GM12878 (cell line): ENCODE results near the gene MSL1.
"Not testable (repeated sequence)": the region's sequence is repeated elsewhere in the genome, so short reads cannot be mapped to it uniquely, and the experiment has no call there.

ENCODE experiments used
- NFYA ChIP-seq: IDR thresholded peaks from 2 replicates; pipeline ENCODE4 v1.6.1; 2011; ENCODE audit warnings: low read depth, mild to moderate bottlenecking, low read length, improper control_type of control experiment, borderline replicate concordance
- SPI1 ChIP-seq: IDR thresholded peaks from 2 replicates; pipeline ENCODE4 v1.6.1; 2011; ENCODE audit warnings: low read depth, mild to moderate bottlenecking, low read length, moderate library complexity, borderline replicate concordance; ENCODE audit not compliant: insufficient read depth
- TF ChIP-seq, protein P1 (sequence below): IDR thresholded peaks from 2 replicates; pipeline ENCODE4 v1.6.1; 2011; ENCODE audit warnings: low read depth, mild to moderate bottlenecking, low read length, moderate library complexity, borderline replicate concordance; ENCODE audit errors: extremely low read depth
- TF ChIP-seq, protein P2 (sequence below), 3 experiments: IDR thresholded peaks in 2 of 3; conservative IDR thresholded peaks in 1 of 3; 2 replicates each; pipeline ENCODE4 v1.5.1; 2011; ENCODE audit warnings: low read depth in 3 of 3, low read length in 3 of 3, mild to moderate bottlenecking in 3 of 3, control low read depth in 2 of 3, moderate library complexity in 2 of 3, inconsistent platforms in 1 of 3, mixed read lengths in 1 of 3; ENCODE audit not compliant: control insufficient read depth in 2 of 3, insufficient read depth in 1 of 3; ENCODE audit errors: extremely low read depth in 1 of 3
- TF ChIP-seq, protein P3 (sequence below): IDR thresholded peaks from 2 replicates; pipeline ENCODE4 v1.6.1; 2012; ENCODE audit warnings: mild to moderate bottlenecking, low read depth, low read length
- TF ChIP-seq, protein P4 (sequence below): IDR thresholded peaks from 2 replicates; pipeline ENCODE4 v1.6.1; 2012; ENCODE audit warnings: low read depth, low read length, improper control_type of control experiment

DNA sequence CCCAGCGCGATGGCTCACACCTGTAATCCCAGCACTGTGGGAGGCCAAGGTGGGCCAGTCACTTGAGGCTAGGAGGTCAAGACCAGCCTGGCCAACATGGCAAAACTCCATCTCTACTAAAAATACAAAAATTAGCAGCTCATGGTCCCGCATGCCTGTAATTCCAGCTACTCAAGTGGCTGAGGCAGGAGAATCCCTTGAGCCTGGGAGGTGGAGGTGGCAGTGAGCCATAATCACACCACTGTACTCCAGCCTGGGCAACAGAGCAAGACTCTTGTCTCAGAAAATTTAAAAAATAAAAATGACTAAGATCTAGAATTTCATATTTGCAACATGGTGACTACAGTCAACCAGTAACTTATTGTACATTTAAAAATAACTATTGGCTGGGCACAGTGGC lies 21.4 kb downstream of the MSL1 start:
- TF ChIP-seq, protein P1, sequence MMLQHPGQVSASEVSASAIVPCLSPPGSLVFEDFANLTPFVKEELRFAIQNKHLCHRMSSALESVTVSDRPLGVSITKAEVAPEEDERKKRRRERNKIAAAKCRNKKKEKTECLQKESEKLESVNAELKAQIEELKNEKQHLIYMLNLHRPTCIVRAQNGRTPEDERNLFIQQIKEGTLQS = not testable (repeated sequence)
- TF ChIP-seq, protein P2, sequence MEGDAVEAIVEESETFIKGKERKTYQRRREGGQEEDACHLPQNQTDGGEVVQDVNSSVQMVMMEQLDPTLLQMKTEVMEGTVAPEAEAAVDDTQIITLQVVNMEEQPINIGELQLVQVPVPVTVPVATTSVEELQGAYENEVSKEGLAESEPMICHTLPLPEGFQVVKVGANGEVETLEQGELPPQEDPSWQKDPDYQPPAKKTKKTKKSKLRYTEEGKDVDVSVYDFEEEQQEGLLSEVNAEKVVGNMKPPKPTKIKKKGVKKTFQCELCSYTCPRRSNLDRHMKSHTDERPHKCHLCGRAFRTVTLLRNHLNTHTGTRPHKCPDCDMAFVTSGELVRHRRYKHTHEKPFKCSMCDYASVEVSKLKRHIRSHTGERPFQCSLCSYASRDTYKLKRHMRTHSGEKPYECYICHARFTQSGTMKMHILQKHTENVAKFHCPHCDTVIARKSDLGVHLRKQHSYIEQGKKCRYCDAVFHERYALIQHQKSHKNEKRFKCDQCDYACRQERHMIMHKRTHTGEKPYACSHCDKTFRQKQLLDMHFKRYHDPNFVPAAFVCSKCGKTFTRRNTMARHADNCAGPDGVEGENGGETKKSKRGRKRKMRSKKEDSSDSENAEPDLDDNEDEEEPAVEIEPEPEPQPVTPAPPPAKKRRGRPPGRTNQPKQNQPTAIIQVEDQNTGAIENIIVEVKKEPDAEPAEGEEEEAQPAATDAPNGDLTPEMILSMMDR (IDR thresholded peaks at IDR 0.05 in 2 of 3, conservative IDR thresholded peaks at IDR 0.05 in 1 of 3; ENCODE audit: control insufficient read depth in 2 of 3, extremely low read depth in 1 of 3, insufficient read depth in 1 of 3, low read depth in 3 of 3, low read length in 3 of 3) = not testable (repeated sequence)
- TF ChIP-seq, protein P3, sequence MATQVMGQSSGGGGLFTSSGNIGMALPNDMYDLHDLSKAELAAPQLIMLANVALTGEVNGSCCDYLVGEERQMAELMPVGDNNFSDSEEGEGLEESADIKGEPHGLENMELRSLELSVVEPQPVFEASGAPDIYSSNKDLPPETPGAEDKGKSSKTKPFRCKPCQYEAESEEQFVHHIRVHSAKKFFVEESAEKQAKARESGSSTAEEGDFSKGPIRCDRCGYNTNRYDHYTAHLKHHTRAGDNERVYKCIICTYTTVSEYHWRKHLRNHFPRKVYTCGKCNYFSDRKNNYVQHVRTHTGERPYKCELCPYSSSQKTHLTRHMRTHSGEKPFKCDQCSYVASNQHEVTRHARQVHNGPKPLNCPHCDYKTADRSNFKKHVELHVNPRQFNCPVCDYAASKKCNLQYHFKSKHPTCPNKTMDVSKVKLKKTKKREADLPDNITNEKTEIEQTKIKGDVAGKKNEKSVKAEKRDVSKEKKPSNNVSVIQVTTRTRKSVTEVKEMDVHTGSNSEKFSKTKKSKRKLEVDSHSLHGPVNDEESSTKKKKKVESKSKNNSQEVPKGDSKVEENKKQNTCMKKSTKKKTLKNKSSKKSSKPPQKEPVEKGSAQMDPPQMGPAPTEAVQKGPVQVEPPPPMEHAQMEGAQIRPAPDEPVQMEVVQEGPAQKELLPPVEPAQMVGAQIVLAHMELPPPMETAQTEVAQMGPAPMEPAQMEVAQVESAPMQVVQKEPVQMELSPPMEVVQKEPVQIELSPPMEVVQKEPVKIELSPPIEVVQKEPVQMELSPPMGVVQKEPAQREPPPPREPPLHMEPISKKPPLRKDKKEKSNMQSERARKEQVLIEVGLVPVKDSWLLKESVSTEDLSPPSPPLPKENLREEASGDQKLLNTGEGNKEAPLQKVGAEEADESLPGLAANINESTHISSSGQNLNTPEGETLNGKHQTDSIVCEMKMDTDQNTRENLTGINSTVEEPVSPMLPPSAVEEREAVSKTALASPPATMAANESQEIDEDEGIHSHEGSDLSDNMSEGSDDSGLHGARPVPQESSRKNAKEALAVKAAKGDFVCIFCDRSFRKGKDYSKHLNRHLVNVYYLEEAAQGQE = not testable (repeated sequence)
- TF ChIP-seq SPI1, NFYA: not testable (repeated sequence)
- TF ChIP-seq, protein P4, sequence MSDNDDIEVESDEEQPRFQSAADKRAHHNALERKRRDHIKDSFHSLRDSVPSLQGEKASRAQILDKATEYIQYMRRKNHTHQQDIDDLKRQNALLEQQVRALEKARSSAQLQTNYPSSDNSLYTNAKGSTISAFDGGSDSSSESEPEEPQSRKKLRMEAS = not testable (repeated sequence)
